ENCODE data around the gene SH3BGRL2. TPM values are rescaled to one million over a fixed set of nuclear protein-coding genes. Genes with fewer than 3 reads are reported as not detected.

SH3BGRL2 gene
- total and polyA plus RNA-seq, 4 donors = 23.8 to 71.3 (median 34.3) TPM

DNA sequence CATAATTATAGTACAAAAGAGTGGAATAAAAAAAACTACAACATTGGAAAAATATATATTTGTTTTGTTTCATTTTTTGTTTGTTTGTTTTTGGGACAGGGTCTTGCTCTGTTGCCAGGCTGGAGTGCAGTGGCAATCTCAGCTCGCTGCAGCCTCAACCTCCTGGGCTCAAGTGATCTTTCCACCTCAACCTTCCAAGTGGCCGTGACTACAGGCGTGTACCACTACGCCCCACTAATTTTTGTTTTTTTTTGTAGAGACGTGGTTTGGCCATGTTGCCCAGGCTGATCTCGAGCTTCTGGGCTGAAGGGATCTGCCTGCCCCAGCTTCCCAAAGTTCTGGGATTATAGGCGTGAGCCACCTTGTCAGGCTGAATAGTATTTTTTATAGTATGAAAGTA is 41.4 kb upstream of the SH3BGRL2 start:
- Histone ChIP-seq H3K4me1 (ENCODE audit: control insufficient read depth in 4 of 4, insufficient read depth in 4 of 4, low read length in 3 of 4) (no peaks in the 10 kb centered on the region), H3K36me3 (ENCODE audit: control insufficient read depth in 4 of 4, insufficient read depth in 3 of 4, low read depth in 1 of 4, low read length in 3 of 4) (no peaks in the 10 kb centered on the region), H3K4me3 (ENCODE audit: low read depth in 1 of 3, low read length in 3 of 3) (no peak overlapping the region), H3K27ac (ENCODE audit: low read depth in 1 of 2, low read length in 2 of 2) (no peak overlapping the region), H3K9ac (ENCODE audit: low read depth in 1 of 2, low read length in 2 of 2) (no peak overlapping the region), H3K9me3 (ENCODE audit: control insufficient read depth in 4 of 4, low read length in 3 of 4) (no peaks in the 10 kb centered on the region), H3K27me3 (ENCODE audit: control insufficient read depth in 4 of 4, insufficient read depth in 4 of 4, low read length in 3 of 4) (no peaks in the 10 kb centered on the region)
- 81% methylated on average over 7 of the region's 7 CpGs for WGBS
- TF ChIP-seq TAF1 (conservative IDR thresholded peaks at IDR 0.05) (no peak), YY1 (IDR thresholded peaks at IDR 0.05) (no peak), RAD21 (IDR thresholded peaks at IDR 0.05) (no peak), FOXA1 (IDR thresholded peaks at IDR 0.05) (no peak), JUND (IDR thresholded peaks at IDR 0.05) (no peak), NR2F2 (IDR thresholded peaks at IDR 0.05) (no peak), GABPA (IDR thresholded peaks at IDR 0.05 in 1 of 2, conservative IDR thresholded peaks at IDR 0.05 in 1 of 2) (no peak), SP1 (IDR thresholded peaks at IDR 0.05) (no peak), FOXA2 (IDR thresholded peaks at IDR 0.05) (no peak), EGR1 (IDR thresholded peaks at IDR 0.05; ENCODE audit: low read depth in 2 of 2) (no peak), HNF4G (IDR thresholded peaks at IDR 0.05) (no peak), HNF4A (conservative IDR thresholded peaks at IDR 0.05) (no peak), RXRA (IDR thresholded peaks at IDR 0.05) (no peak)
- TF ChIP-seq, protein P1, sequence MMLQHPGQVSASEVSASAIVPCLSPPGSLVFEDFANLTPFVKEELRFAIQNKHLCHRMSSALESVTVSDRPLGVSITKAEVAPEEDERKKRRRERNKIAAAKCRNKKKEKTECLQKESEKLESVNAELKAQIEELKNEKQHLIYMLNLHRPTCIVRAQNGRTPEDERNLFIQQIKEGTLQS (IDR thresholded peaks at IDR 0.05) = no peak
- TF ChIP-seq, protein P2, sequence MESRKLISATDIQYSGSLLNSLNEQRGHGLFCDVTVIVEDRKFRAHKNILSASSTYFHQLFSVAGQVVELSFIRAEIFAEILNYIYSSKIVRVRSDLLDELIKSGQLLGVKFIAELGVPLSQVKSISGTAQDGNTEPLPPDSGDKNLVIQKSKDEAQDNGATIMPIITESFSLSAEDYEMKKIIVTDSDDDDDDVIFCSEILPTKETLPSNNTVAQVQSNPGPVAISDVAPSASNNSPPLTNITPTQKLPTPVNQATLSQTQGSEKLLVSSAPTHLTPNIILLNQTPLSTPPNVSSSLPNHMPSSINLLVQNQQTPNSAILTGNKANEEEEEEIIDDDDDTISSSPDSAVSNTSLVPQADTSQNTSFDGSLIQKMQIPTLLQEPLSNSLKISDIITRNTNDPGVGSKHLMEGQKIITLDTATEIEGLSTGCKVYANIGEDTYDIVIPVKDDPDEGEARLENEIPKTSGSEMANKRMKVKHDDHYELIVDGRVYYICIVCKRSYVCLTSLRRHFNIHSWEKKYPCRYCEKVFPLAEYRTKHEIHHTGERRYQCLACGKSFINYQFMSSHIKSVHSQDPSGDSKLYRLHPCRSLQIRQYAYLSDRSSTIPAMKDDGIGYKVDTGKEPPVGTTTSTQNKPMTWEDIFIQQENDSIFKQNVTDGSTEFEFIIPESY (IDR thresholded peaks at IDR 0.05) = no peak
- TF ChIP-seq, protein P3, sequence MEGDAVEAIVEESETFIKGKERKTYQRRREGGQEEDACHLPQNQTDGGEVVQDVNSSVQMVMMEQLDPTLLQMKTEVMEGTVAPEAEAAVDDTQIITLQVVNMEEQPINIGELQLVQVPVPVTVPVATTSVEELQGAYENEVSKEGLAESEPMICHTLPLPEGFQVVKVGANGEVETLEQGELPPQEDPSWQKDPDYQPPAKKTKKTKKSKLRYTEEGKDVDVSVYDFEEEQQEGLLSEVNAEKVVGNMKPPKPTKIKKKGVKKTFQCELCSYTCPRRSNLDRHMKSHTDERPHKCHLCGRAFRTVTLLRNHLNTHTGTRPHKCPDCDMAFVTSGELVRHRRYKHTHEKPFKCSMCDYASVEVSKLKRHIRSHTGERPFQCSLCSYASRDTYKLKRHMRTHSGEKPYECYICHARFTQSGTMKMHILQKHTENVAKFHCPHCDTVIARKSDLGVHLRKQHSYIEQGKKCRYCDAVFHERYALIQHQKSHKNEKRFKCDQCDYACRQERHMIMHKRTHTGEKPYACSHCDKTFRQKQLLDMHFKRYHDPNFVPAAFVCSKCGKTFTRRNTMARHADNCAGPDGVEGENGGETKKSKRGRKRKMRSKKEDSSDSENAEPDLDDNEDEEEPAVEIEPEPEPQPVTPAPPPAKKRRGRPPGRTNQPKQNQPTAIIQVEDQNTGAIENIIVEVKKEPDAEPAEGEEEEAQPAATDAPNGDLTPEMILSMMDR (IDR thresholded peaks at IDR 0.05; ENCODE audit: low read depth, low read length, missing input control) = no peak
- TF ChIP-seq, protein P4, sequence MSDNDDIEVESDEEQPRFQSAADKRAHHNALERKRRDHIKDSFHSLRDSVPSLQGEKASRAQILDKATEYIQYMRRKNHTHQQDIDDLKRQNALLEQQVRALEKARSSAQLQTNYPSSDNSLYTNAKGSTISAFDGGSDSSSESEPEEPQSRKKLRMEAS (IDR thresholded peaks at IDR 0.05) = no peak
- TF ChIP-seq, protein P5, sequence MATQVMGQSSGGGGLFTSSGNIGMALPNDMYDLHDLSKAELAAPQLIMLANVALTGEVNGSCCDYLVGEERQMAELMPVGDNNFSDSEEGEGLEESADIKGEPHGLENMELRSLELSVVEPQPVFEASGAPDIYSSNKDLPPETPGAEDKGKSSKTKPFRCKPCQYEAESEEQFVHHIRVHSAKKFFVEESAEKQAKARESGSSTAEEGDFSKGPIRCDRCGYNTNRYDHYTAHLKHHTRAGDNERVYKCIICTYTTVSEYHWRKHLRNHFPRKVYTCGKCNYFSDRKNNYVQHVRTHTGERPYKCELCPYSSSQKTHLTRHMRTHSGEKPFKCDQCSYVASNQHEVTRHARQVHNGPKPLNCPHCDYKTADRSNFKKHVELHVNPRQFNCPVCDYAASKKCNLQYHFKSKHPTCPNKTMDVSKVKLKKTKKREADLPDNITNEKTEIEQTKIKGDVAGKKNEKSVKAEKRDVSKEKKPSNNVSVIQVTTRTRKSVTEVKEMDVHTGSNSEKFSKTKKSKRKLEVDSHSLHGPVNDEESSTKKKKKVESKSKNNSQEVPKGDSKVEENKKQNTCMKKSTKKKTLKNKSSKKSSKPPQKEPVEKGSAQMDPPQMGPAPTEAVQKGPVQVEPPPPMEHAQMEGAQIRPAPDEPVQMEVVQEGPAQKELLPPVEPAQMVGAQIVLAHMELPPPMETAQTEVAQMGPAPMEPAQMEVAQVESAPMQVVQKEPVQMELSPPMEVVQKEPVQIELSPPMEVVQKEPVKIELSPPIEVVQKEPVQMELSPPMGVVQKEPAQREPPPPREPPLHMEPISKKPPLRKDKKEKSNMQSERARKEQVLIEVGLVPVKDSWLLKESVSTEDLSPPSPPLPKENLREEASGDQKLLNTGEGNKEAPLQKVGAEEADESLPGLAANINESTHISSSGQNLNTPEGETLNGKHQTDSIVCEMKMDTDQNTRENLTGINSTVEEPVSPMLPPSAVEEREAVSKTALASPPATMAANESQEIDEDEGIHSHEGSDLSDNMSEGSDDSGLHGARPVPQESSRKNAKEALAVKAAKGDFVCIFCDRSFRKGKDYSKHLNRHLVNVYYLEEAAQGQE (IDR thresholded peaks at IDR 0.05) = no peak
- no peak for DNase-seq (ENCODE audit: low spot score)

Measured in liver (tissue), 9 donors.